SK-N-SH (cell line): ENCODE measurements around the gene ALDH18A1. TPM values are rescaled to one million over a fixed set of nuclear protein-coding genes. Genes with fewer than 3 reads are reported as not detected.

Experiments
- CTCF ChIA-PET: fragments of 300-600, 350-600 bp; formaldehyde crosslinking; extraction: SDS; loops from one replicate; lab custom pipeline; 2021; lab: Yijun Ruan, JAX
- POLR2A ChIA-PET: fragments of 350-600 bp; sonication (Branson Sonifier 250); formaldehyde crosslinking; extraction: SDS; loops from one replicate; lab custom pipeline; 2020; ENCODE audit warnings: antibody characterized with exemption, inconsistent platforms; lab: Yijun Ruan, JAX
- DNase-seq: peaks from one replicate; pipeline ENCODE4 v3.0.0; 2012
- H2AFZ ChIP-seq: fragments of 200-600 bp; sonication (generic); 2 replicates; pipeline ENCODE4 v1.8.1; 2016; ENCODE audit warnings: antibody characterized with exemption, mild to moderate bottlenecking, low read depth
- H3F3A ChIP-seq: fragments of 200-600 bp; sonication (generic); replicated peaks from 2 replicates; pipeline ENCODE3; 2016; ENCODE audit warnings: antibody characterized with exemption, mild to moderate bottlenecking; ENCODE audit not compliant: insufficient read depth
- H3K27ac ChIP-seq, 2 experiments: fragments of 200-500 bp in 1 of 2; fragments of 200-600 bp in 1 of 2; sonication (Bioruptor generic) in 1 of 2; sonication (generic), shearing (Covaris generic) in 1 of 2; 2 replicates each; pipeline versions ENCODE4 v1.5.1 to v1.6.1; 2014 to 2016; ENCODE audit warnings: low read depth in 2 of 2, inconsistent platforms in 1 of 2, low read length in 1 of 2, mild to moderate bottlenecking in 1 of 2, mixed read lengths in 1 of 2
- H3K27me3 ChIP-seq: fragments of 200-600 bp; sonication (generic), shearing (Covaris generic); 2 replicates; pipeline ENCODE4 v1.6.1; 2016; ENCODE audit warnings: mixed run types; ENCODE audit not compliant: insufficient read depth
- H3K36me3 ChIP-seq, 2 experiments: fragments of 200-500 bp in 1 of 2; fragments of 200-600 bp in 1 of 2; sonication (Bioruptor generic) in 1 of 2; sonication (generic) in 1 of 2; replicated peaks in 1 of 2; 2 replicates each; pipeline versions ENCODE3 to v1.5.1; 2014 to 2016; ENCODE audit warnings: low read length in 1 of 2, mild to moderate bottlenecking in 1 of 2; ENCODE audit not compliant: insufficient read depth in 2 of 2, control insufficient read depth in 1 of 2
- H3K4me1 ChIP-seq, 2 experiments: fragments of 200-500 bp in 1 of 2; fragments of 200-600 bp in 1 of 2; sonication (Bioruptor generic) in 1 of 2; sonication (generic), shearing (Covaris generic) in 1 of 2; 2 replicates each; pipeline versions ENCODE4 v1.5.1 to v1.6.1; 2014 to 2016; ENCODE audit warnings: low read depth in 1 of 2, low read length in 1 of 2, mixed run types in 1 of 2; ENCODE audit not compliant: insufficient read depth in 2 of 2, control insufficient read depth in 1 of 2
- H3K4me2 ChIP-seq: fragments of 200-600 bp; sonication (generic), shearing (Covaris generic); 2 replicates; pipeline ENCODE4 v1.6.1; 2017; ENCODE audit warnings: mixed run types
- H3K4me3 ChIP-seq, 2 experiments: fragments of 200-500 bp in 1 of 2; fragments of 200-600 bp in 1 of 2; sonication (Bioruptor generic) in 1 of 2; sonication (generic), shearing (Covaris generic) in 1 of 2; 2 replicates each; pipeline versions ENCODE4 v1.5.1 to v1.8.1; 2014 to 2016; ENCODE audit warnings: low read depth in 2 of 2, inconsistent platforms in 1 of 2, low read length in 1 of 2, mild to moderate bottlenecking in 1 of 2, mixed read lengths in 1 of 2, moderate library complexity in 1 of 2
- H3K79me2 ChIP-seq: fragments of 200-600 bp; sonication (generic); 2 replicates; pipeline ENCODE4 v1.8.1; 2017; ENCODE audit warnings: mild to moderate bottlenecking; ENCODE audit not compliant: insufficient read depth
- H3K9ac ChIP-seq: fragments of 200-600 bp; sonication (generic); 2 replicates; pipeline ENCODE4 v1.6.1; 2017; ENCODE audit warnings: mixed run types
- H3K9me2 ChIP-seq: fragments of 200-600 bp; sonication (generic); 2 replicates; pipeline ENCODE4 v1.6.1; 2017; ENCODE audit warnings: mixed run types
- H3K9me3 ChIP-seq: fragments of 200-600 bp; sonication (generic); 2 replicates; pipeline ENCODE4 v1.6.1; 2017; ENCODE audit warnings: mixed run types, mild to moderate bottlenecking, moderate library complexity
- H4K20me1 ChIP-seq: fragments of 200-600 bp; sonication (generic); 2 replicates; pipeline ENCODE4 v1.6.1; 2017; ENCODE audit warnings: mild to moderate bottlenecking, mixed run types; ENCODE audit not compliant: insufficient read depth
- EZH2phosphoT487 ChIP-seq: fragments of 200-600 bp; sonication (generic); IDR thresholded peaks from 2 replicates; pipeline ENCODE4 v1.6.1; 2017; ENCODE audit warnings: low read depth, mixed run types, mild to moderate bottlenecking, antibody characterized with exemption, moderate library complexity, borderline replicate concordance
- MXI1 ChIP-seq: IDR thresholded peaks from 2 replicates; pipeline ENCODE4 v1.6.1; 2012; ENCODE audit warnings: mild to moderate bottlenecking, low read depth, low read length, improper control_type of control experiment
- REST ChIP-seq: IDR thresholded peaks from 2 replicates; pipeline ENCODE4 v1.6.1; 2012; ENCODE audit warnings: mild to moderate bottlenecking, low read depth, low read length, moderate library complexity
- RFX5 ChIP-seq: IDR thresholded peaks from 2 replicates; pipeline ENCODE4 v1.6.1; 2012; ENCODE audit warnings: mild to moderate bottlenecking, improper control_type of control experiment, low read length
- SIN3A ChIP-seq: IDR thresholded peaks from 2 replicates; pipeline ENCODE4 v1.6.1; 2012; ENCODE audit warnings: low read depth, mild to moderate bottlenecking, low read length, moderate library complexity, borderline replicate concordance
- SMC3 ChIP-seq: IDR thresholded peaks from 2 replicates; pipeline ENCODE4 v1.6.1; 2012; ENCODE audit warnings: low read depth, low read length, improper control_type of control experiment
- TEAD4 ChIP-seq: IDR thresholded peaks from 2 replicates; pipeline ENCODE4 v1.4.0; 2012; ENCODE audit warnings: mild to moderate bottlenecking, borderline replicate concordance; ENCODE audit not compliant: insufficient read depth
- USF2 ChIP-seq: fragments of 150-350 bp; IDR thresholded peaks from 2 replicates; pipeline ENCODE4 v1.6.1; 2017; ENCODE audit warnings: antibody characterized with exemption, low read length, low read depth, borderline replicate concordance
- ZBTB33 ChIP-seq: IDR thresholded peaks from 2 replicates; pipeline ENCODE4 v1.4.0; 2012; ENCODE audit warnings: low read depth, borderline replicate concordance
- WGBS: methylation state at CpG from one replicate; pipeline ENCODE4 v1.1.6; 2017; ENCODE audit warnings: low lambda C conversion rate; 5-methylcytosine and 5-hydroxymethylcytosine counted together
- polyA plus RNA-seq, 3 experiments: library from polyadenylated mRNA; depleted of rRNA; stranded (reverse); fragments of >200 nt; gene quantifications; 2 replicates each; pipeline ENCODE4 v1.2.3, GENCODE V29; 2012
- TF ChIP-seq, protein P1 (sequence below): IDR thresholded peaks from 2 replicates; pipeline ENCODE4 v1.4.0; 2012; ENCODE audit warnings: low read depth

ALDH18A1 gene
- polyA plus RNA-seq, 1 of the 3 experiments (the other 2 are of a cell fraction), result 59.5 TPM

- Histone ChIP-seq H3K27ac (no peak overlapping the region), H3K9me3 (no peaks in the 10 kb centered on the region), H4K20me1 (no peaks in the 10 kb centered on the region), H3K4me2 (no peak overlapping the region), H3K4me3 (no peak overlapping the region), H3K4me1 (no peaks in the 10 kb centered on the region), H3K9me2 (no peaks in the 10 kb centered on the region), H3K36me3 (no peaks in the 10 kb centered on the region), H3K27me3 (no peaks in the 10 kb centered on the region), H3K79me2 (no peaks in the 10 kb centered on the region), H3F3A (no peaks in the 10 kb centered on the region), H3K9ac (no peak overlapping the region), H2AFZ (no peak overlapping the region)
- WGBS, result 53% methylated on average over 1 of the region's 1 CpG
- ChIA-PET CTCF (interaction anchor here (0.6 to 12.9 kb wide), 5 partner anchors 153 to 354 kb away, joined by 3 to 214 read pairs (median 33); no protein-coding TSS in a partner anchor), POLR2A (interaction anchor here (0.6 kb wide), 1 partner anchor 405 kb away, joined by 3 read pairs; no protein-coding TSS in a partner anchor)
- DNase-seq, result no peak
- no peak for TF ChIP-seq MXI1
- TF ChIP-seq, protein P1, sequence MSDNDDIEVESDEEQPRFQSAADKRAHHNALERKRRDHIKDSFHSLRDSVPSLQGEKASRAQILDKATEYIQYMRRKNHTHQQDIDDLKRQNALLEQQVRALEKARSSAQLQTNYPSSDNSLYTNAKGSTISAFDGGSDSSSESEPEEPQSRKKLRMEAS, result no peak
Measured at GRCh38 chr10:95597788-95598187, 58.7 kb downstream of the ALDH18A1 start.

- 15% methylated on average over 1 of the region's 1 CpG for WGBS
- no peaks in the 10 kb centered on the region for H3K79me2 ChIP-seq
- no peak overlapping the region for H3K4me3 ChIP-seq
- H3K36me3 ChIP-seq, result no peaks in the 10 kb centered on the region
- POLR2A ChIA-PET, result no interaction called here
- H3K4me2 ChIP-seq, result no peak overlapping the region
- no peaks in the 10 kb centered on the region; the same call in 1 of the 2 replicates for H3K27me3 ChIP-seq
- H3K9me3 ChIP-seq, result no peaks in the 10 kb centered on the region
- CTCF ChIA-PET, result interaction anchor here (0.9 to 3.7 kb wide), 4 partner anchors 12 to 214 kb away, joined by 3 to 20 read pairs (median 10); no protein-coding TSS in a partner anchor
- no peaks in the 10 kb centered on the region for H4K20me1 ChIP-seq
- TF ChIP-seq SMC3 (no peak), USF2 (no peak), RFX5 (no peak)
- no peak for DNase-seq
- no peak overlapping the region for H3K27ac ChIP-seq
- H3F3A ChIP-seq, result no peaks in the 10 kb centered on the region
- H2AFZ ChIP-seq, result no peak overlapping the region
- no peak overlapping the region for H3K9ac ChIP-seq
- H3K9me2 ChIP-seq, result no peaks in the 10 kb centered on the region
- no peaks in the 10 kb centered on the region for H3K4me1 ChIP-seq
Measured at GRCh38 chr10:95588025-95588424, 68.5 kb downstream of the ALDH18A1 start.

DNA sequence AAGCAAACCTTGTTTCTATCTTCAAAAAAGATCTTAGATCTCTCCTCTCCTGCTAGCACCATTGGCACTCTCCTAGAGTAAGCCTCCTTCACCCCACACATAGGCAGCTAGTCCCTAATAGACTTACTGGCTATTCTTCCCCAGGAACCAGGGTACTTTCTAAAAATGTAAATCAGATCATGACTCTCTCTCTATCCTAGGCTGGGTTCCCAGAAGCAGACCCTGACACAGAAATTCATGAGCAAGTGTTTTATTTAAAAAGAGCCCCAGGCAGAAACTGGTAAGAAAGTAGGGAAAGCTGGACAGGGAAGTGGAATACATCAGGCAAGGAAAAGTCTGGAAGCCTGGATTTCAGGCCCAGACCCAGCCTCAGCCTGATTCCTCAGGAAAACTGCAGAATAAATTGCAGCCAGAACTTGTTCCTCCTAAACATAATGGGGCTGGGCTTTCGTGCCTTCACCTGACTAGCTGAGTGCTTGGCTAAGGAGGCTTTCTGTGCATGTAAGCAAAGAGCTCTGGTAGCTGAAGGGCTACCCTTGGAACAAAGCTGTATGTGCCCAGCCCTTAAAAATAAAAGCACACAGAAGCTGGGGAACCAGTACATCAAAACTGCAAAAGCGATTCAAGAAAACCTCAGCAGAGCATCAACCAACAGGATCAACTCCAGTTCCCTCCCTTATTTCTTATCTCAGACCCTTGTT is 76.5 kb downstream of the ALDH18A1 start:
- Histone ChIP-seq H2AFZ (no peak overlapping the region), H3K9me2 (no peaks in the 10 kb centered on the region), H3K36me3 (no peaks in the 10 kb centered on the region), H3K9me3 (no peaks in the 10 kb centered on the region), H3K9ac (no peak overlapping the region), H3K79me2 (no peaks in the 10 kb centered on the region), H4K20me1 (no peaks in the 10 kb centered on the region), H3K27ac (no peak overlapping the region), H3K27me3 (no peaks in the 10 kb centered on the region; the same call in 1 of the 2 replicates), H3F3A (no peaks in the 10 kb centered on the region), H3K4me1 (no peaks in the 10 kb centered on the region), H3K4me2 (no peak overlapping the region), H3K4me3 (no peak overlapping the region)
- WGBS, result 56% methylated on average over 2 of the region's 2 CpGs
- CTCF ChIA-PET, result interaction anchor here (1.0 to 4.6 kb wide), 4 partner anchors 21 to 206 kb away, joined by 3 to 19 read pairs (median 6); no protein-coding TSS in a partner anchor
- POLR2A ChIA-PET, result no interaction called here
- DNase-seq, result no peak
- TF ChIP-seq EZH2phosphoT487, result no peak
- TF ChIP-seq MXI1, result no peak
- TF ChIP-seq TEAD4, result no peak
- no peak for TF ChIP-seq ZBTB33
- TF ChIP-seq REST, result no peak
- no peak for TF ChIP-seq SIN3A
